Measurements from ENCODE around the gene SERPINI2. TPM values are rescaled to one million over a fixed set of nuclear protein-coding genes. Genes with fewer than 3 reads are reported as not detected.

The SERPINI2 gene
- total RNA-seq, 1 experiment from 2014 or later = not detected

GRCh38 chr3:167491621-167492020 is 17.8 kb upstream of the SERPINI2 start:
- Mint-ChIP-seq H3K36me3 (ENCODE audit: insufficient read depth, unreplicated experiment) (no peaks in the 10 kb centered on the region), H3K27me3 (ENCODE audit: insufficient read depth, unreplicated experiment) (peaks cover 40% of the 10 kb centered on the region), H3K4me1 (ENCODE audit: insufficient read depth, unreplicated experiment) (no peaks in the 10 kb centered on the region), H3K27ac (ENCODE audit: low read depth, unreplicated experiment) (no peak overlapping the region), H3K4me3 (ENCODE audit: unreplicated experiment) (no peak overlapping the region), H3K9me3 (ENCODE audit: unreplicated experiment) (peaks cover 16% of the 10 kb centered on the region)
- CTCF ChIA-PET = no interaction called here
- POLR2A ChIA-PET = interaction anchor here (1.2 kb wide), 1 partner anchor 10 kb away, joined by 3 read pairs; no protein-coding TSS in a partner anchor
- no peak for DNase-seq (ENCODE audit: unreplicated experiment)
- intact Hi-C loops (cut with micrococcal nuclease) = no loop called here
- TF ChIP-seq CTCF (IDR thresholded peaks at IDR 0.05; ENCODE audit: unreplicated experiment) = no peak
- BruUV-seq (replicated peaks) = no TSS peak

- DNase-seq (ENCODE audit: unreplicated experiment) = no peak
- peaks cover 36% of the 10 kb centered on the region for H3K27me3 Mint-ChIP-seq (ENCODE audit: insufficient read depth, unreplicated experiment)
- H3K4me3 Mint-ChIP-seq (ENCODE audit: unreplicated experiment) = no peak overlapping the region
- POLR2A ChIA-PET = interaction anchor here (0.7 kb wide), 1 partner anchor 21 kb away, joined by 3 read pairs; no protein-coding TSS in a partner anchor
- no peaks in the 10 kb centered on the region for H3K36me3 Mint-ChIP-seq (ENCODE audit: insufficient read depth, unreplicated experiment)
- no peak overlapping the region for H3K27ac Mint-ChIP-seq (ENCODE audit: low read depth, unreplicated experiment)
- peaks cover 19% of the 10 kb centered on the region for H3K9me3 Mint-ChIP-seq (ENCODE audit: unreplicated experiment)
- H3K4me1 Mint-ChIP-seq (ENCODE audit: insufficient read depth, unreplicated experiment) = no peaks in the 10 kb centered on the region
- CTCF ChIA-PET = interaction anchor here (0.7 to 1.1 kb wide), 3 partner anchors 51 to 1035 kb away, joined by 3 read pairs; no protein-coding TSS in a partner anchor
- BruUV-seq (replicated peaks) = no TSS peak
- intact Hi-C loops (cut with micrococcal nuclease) = no loop called here
- TF ChIP-seq CTCF (IDR thresholded peaks at IDR 0.05; ENCODE audit: unreplicated experiment) = no peak
Observed at GRCh38 chr3:167489571-167489970, 15.7 kb upstream of the SERPINI2 start.

DNA sequence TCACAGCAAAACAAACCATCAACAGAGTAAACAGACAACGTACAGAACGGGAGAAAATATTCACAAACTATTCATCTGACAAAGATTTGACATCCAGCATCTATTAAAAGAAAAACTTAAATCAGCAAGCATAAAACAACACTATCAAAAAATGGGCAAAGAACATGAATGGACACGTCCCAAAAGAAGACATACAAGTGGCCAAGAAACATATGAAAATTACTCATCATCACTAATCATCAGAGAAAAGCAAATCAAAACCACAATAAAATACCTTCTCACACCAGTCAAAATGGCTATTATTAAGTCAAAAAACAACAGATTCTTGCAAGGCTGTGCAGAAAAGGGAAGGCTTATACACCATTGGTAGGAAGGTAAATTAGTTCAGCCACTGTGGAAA is 13.7 kb upstream of the SERPINI2 start:
- Mint-ChIP-seq H3K27me3 (ENCODE audit: insufficient read depth, unreplicated experiment) (peaks cover 21% of the 10 kb centered on the region), H3K4me1 (ENCODE audit: insufficient read depth, unreplicated experiment) (no peaks in the 10 kb centered on the region), H3K9me3 (ENCODE audit: unreplicated experiment) (peaks cover 19% of the 10 kb centered on the region), H3K4me3 (ENCODE audit: unreplicated experiment) (no peak overlapping the region), H3K36me3 (ENCODE audit: insufficient read depth, unreplicated experiment) (no peaks in the 10 kb centered on the region), H3K27ac (ENCODE audit: low read depth, unreplicated experiment) (peak overlapping the region; percentile 6)
- no TSS peak for BruUV-seq (replicated peaks)
- intact Hi-C loops (cut with micrococcal nuclease) = no loop called here
- POLR2A ChIA-PET = no interaction called here
- no peak for DNase-seq (ENCODE audit: unreplicated experiment)
- CTCF ChIA-PET = no interaction called here
- TF ChIP-seq CTCF (IDR thresholded peaks at IDR 0.05; ENCODE audit: unreplicated experiment) = no peak

- H3K27me3 Mint-ChIP-seq (ENCODE audit: insufficient read depth, unreplicated experiment) = no peaks in the 10 kb centered on the region
- CTCF ChIA-PET = interaction anchor here (0.6 kb wide), 1 partner anchor 23 kb away, joined by 4 read pairs; no protein-coding TSS in a partner anchor
- H3K36me3 Mint-ChIP-seq (ENCODE audit: insufficient read depth, unreplicated experiment) = no peaks in the 10 kb centered on the region
- no peak for TF ChIP-seq CTCF (IDR thresholded peaks at IDR 0.05; ENCODE audit: unreplicated experiment)
- POLR2A ChIA-PET = no interaction called here
- H3K4me3 Mint-ChIP-seq (ENCODE audit: unreplicated experiment) = no peak overlapping the region
- H3K4me1 Mint-ChIP-seq (ENCODE audit: insufficient read depth, unreplicated experiment) = no peaks in the 10 kb centered on the region
- intact Hi-C loops (cut with micrococcal nuclease) = no loop called here
- peaks cover 26% of the 10 kb centered on the region for H3K9me3 Mint-ChIP-seq (ENCODE audit: unreplicated experiment)
- no TSS peak for BruUV-seq (replicated peaks)
- no peak for DNase-seq (ENCODE audit: unreplicated experiment)
- H3K27ac Mint-ChIP-seq (ENCODE audit: low read depth, unreplicated experiment) = no peak overlapping the region
Observed at GRCh38 chr3:167484551-167484950, 10.7 kb upstream of the SERPINI2 start.

Data from MCF 10A (cell line).